SKM-1 (cell line): ENCODE results near the gene MET.
A peak's percentile ranks its signal among the peaks of the same experiment; 100 is the strongest.

Experiments used
- DNase-seq: peaks from one replicate; lab custom pipeline; 2025; ENCODE audit not compliant: unreplicated experiment; lab: John Stamatoyannopoulos, UW

The MET gene

GRCh38 chr7:116781584-116781983 is 109.6 kb downstream of the MET start:
- DNase-seq, result no peak

- no peak for DNase-seq
Measured at GRCh38 chr7:116782177-116782711, 110.2 kb downstream of the MET start.

GRCh38 chr7:116783666-116784318 is 111.8 kb downstream of the MET start:
- no peak for DNase-seq

DNA sequence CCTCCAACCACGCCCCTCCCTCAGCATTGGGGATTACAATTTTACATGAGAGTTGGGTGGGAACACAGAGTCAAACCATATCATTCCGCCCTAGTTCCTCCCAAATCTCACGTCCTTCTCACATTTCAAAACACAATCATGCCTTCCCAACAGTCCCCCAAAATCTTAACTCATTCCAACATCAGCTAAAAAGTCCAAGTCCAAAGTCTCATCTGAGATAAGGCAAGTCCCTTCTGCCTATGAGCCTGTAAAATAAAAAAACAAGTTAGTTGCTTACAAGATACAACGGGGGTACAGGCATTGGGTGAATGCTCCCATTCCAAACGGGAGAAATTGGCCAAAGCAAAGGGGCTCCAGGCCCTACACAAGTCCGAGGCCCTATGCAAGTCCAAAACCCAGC is 112.7 kb downstream of the MET start:
- no peak for DNase-seq

- DNase-seq, result no peak
Measured at GRCh38 chr7:116785843-116786242, 113.8 kb downstream of the MET start.

GRCh38 chr7:116786791-116787443 is 114.9 kb downstream of the MET start:
- DNase-seq, result peak; percentile 31

DNA sequence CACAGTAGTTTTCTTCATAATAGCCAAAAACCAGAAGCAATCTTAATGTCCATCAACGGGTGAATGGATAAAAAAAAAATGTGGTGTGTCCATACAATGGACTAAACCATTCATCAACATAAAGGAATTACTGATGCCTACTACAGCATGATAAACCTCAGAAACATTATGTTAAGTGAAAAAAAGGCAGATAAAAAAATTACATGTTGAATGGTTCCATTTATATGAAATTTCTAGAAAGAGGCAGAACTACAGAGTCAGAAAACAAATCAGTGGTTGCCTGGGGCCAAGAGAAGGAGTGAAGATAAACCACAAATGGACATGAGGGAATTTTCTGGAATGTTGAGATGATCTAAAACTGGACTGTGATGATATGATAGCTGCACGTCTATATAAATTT is 115.9 kb downstream of the MET start:
- DNase-seq, result no peak

GRCh38 chr7:116788572-116789197 is 116.7 kb downstream of the MET start:
- no peak for DNase-seq

GRCh38 chr7:116790025-116790424 is 118.0 kb downstream of the MET start:
- DNase-seq, result no peak

- DNase-seq, result no peak
Measured at GRCh38 chr7:116792813-116793212, 120.8 kb downstream of the MET start.

DNA sequence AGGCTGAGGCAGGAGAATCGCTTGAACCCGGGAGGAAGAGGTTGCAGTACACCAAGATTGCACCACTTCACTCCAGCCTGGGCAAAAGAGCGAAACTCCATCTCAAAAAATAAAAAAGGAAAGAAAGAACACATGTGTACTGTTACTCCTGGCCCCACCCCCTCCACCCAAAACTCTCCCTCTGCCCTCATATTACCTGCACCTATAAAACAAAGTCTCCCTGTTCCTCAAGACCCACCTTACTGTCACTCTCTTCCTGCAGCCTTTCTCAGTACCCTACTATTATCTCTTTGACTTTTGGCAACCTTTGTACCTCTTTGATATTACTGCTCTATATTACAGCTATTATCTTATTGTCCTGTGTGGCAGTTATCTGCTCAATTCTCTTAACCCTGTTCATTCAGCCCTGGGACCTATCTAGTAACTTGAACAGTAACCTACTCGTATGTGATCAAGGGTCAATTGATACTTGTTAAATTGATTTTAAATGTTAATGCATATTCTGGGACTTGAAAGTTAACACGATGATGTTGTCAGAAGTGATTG is 121.9 kb downstream of the MET start:
- no peak for DNase-seq

DNA sequence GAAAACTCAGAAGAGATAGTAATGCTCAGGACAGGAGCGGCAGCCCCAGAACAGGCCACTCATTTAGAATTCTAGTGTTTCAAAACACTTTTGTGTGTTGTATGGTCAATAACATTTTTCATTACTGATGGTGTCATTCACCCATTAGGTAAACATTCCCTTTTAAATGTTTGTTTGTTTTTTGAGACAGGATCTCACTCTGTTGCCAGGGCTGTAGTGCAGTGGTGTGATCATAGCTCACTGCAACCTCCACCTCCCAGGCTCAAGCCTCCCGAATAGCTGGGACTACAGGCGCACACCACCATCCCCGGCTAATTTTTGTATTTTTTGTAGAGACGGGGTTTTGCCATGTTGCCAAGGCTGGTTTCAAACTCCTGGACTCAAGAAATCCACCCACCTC is 124.5 kb downstream of the MET start:
- no peak for DNase-seq

- DNase-seq, result no peak
Measured at GRCh38 chr7:116797612-116798011, 125.6 kb downstream of the MET start.

- DNase-seq, result no peak
Measured at GRCh38 chr7:116798232-116798631, 126.2 kb downstream of the MET start.

DNA sequence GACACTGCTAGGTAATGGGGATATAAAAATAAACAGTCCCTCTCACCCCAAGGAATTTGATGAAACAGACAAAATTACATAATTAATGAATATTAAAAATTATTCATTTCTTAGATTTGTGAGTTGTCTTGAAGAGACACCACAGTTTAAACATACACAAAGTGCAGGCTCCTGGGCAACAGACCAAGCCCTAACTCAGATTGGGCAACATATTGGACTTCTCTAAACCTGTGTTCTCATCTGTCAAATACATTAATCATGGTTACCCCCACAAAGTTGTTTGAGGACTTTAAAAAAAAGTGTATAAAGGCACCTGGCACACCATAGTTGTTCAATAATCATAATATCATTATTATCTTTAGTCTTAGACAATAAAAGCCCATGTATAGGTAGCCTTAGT is 127.9 kb downstream of the MET start:
- no peak for DNase-seq

DNA sequence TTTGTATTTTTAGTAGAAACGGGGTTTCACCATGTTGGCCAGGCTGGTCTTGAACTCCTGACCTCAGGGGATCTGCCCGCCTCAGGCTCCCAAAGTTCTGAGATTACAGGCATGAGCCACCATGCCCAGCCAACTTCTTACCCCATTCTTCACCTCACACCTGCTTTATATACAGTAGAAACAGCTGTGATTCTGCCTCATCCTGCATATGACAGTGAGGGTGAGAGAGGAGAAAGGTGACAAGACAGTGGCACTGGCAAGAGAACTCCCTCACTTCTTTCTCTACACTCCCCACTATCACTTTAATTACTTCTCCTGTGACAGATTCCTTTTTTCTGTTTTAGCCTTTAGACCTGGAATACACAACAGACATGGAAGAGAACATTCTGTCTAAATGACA is 128.6 kb downstream of the MET start:
- no peak for DNase-seq

DNA sequence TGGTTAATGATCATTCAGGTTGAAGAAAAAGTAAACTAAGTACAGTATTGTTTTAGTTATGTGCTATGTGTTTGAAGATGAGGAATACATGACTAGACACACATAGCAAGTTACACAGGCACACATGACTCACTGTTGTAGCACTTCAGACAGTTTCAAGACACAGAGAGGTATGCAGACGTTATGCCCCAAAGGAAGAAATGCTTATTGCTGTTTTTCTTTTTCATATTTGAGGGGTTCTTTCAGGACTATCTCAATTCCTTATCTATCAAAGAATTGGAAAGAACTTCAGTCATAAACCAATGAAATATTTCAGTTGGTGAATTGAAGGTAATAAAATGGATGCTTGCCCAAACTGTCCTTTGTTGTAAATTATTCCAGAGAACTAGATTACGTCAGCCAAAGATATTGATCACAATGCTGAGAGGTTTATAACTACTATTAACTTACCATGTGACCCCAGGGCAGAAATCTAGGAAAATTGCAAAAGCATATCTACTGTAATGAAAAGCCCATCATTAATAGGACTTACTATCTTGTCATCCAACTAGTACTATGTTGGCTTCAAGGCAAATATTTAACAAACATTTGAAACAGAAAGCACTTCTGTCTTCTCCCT is 129.2 kb downstream of the MET start:
- no peak for DNase-seq

DNA sequence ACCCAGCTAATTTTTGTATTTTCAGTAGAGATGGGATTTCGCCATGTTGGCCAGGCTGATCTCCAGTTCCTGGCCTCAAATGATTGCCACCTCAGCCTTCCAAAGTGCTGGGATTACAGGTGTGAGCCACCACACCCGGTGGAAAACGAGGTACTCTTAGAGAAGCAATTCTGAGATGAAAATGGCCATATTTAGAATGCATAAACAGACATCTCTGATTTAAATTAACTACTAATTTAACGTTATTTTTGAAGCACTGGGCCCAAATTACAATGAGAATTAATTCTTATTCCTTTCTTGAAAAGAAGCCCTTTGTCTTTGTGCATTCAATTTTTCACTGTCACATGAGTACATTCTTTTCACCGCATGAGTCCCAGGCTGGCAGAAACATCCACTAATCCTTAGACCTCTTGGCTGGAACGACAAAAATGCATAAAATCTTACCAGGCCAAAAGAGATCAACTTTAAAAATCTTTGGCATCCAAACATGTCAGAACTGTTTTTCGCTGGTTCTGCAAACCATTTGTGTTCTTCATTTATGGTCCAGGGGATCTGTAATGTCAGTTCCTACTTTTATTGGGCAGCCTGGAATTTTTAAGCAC is 130.2 kb downstream of the MET start:
- no peak for DNase-seq

DNA sequence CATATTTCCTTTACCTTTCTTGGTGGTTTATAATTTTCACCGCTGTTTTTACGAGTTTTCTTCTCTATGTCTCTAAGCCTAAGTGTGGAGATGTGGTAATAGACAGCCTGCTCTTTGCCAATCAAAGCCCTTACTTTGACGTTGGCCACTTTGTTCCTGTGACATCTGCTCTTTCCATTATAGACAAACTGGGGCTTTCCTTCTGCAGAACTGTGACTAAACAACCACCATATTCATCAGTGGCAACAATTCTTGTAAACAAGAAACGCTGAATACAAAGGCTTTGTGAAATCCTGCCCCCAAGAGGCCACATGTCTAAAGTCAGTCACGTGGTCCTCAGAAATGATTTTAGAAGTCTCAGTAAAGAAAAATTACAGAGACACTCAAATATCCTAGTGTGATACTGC is 130.8 kb downstream of the MET start:
- DNase-seq, result no peak

- DNase-seq, result no peak
Measured at GRCh38 chr7:116804471-116804870, 132.5 kb downstream of the MET start.

DNA sequence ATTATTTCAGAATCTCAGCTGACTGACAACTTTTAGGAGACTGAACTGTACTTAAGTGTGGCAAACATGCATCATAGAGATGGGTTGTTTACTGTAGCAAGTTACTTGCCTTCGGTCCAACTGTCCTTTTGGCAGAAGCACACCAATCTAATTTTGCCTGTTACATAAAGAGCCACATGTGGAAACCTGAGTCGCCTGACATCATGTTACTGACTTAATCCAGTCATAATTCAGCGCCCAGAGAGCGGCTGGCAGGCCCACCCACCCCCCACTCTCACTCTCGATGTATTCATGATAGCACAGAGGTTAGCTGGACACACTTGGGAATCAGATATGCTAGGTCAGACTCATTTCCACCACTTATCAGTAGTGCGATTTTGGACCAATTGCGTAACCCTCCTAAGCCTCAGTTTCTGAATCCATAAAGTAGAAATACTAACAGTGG is 133.1 kb downstream of the MET start:
- no peak for DNase-seq
